ENCODE measurements around the gene TEKT2. TPM values are rescaled to one million over a fixed set of nuclear protein-coding genes. Genes with fewer than 3 reads are reported as not detected.

Gene TEKT2
- total RNA-seq, 2 experiments from 2014 or later: not detected

DNA sequence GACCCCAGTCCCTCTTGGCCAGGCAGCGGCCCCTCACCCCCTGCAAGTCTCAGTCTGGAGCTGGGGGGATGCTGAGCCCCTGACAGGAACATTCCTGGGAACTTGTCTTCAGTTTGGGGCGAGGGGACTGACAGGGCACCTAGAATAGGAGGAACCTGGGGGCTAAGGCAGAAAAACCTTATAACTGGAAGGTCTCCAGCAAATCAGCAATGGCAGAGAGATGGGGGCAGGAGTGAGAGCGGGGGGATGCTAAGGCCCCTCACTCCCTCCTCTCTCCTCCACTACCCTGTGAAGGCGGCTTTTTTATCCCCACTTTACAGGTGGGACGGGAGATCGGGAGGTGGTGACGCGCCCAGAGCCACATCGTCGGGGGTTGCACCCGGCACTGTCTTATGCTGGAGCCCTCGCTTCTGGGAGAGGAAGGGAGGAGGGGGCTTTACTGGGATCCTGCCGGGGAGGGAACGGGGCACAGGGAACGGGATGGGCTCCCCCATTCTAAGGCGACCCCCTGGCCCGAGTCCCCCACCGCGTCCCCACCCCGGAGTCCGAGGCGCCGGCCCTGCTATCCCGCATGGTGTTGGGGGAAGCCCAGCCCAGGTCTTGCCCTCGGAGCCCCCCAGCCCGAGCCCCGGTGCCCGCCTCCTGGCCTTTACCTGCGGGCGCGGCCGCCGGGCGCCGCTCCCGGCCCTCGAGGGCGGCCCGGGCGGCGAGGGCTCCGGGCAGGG is 40.7 kb downstream of the TEKT2 start:
- Mint-ChIP-seq H3K4me3 (peak overlapping the region; percentile 50), H3K9me3 (ENCODE audit: insufficient read depth) (no peaks in the 10 kb centered on the region), H3K36me3 (ENCODE audit: low read depth) (no peaks in the 10 kb centered on the region), H3K27me3 (ENCODE audit: low read depth) (peaks cover 41% of the 10 kb centered on the region), H3K4me1 (ENCODE audit: low read depth) (peaks cover 20% of the 10 kb centered on the region), H3K27ac (no peak overlapping the region)
- DNase-seq (no peak), ATAC-seq (peak; percentile 17)
- ChIA-PET POLR2A (interaction anchor here (1.0 kb wide), 1 partner anchor 20 kb away, joined by 5 read pairs; no protein-coding TSS in a partner anchor), CTCF (no interaction called here)

GRCh38 chr1:36125129-36125991 is 41.5 kb downstream of the TEKT2 start, which contains the start of gene COL8A2:
COL8A2 (minus strand) TSS chr1:36125222; CDS start chr1:36100242, 24,980 bp downstream.
- no peak for DNase-seq

DNA sequence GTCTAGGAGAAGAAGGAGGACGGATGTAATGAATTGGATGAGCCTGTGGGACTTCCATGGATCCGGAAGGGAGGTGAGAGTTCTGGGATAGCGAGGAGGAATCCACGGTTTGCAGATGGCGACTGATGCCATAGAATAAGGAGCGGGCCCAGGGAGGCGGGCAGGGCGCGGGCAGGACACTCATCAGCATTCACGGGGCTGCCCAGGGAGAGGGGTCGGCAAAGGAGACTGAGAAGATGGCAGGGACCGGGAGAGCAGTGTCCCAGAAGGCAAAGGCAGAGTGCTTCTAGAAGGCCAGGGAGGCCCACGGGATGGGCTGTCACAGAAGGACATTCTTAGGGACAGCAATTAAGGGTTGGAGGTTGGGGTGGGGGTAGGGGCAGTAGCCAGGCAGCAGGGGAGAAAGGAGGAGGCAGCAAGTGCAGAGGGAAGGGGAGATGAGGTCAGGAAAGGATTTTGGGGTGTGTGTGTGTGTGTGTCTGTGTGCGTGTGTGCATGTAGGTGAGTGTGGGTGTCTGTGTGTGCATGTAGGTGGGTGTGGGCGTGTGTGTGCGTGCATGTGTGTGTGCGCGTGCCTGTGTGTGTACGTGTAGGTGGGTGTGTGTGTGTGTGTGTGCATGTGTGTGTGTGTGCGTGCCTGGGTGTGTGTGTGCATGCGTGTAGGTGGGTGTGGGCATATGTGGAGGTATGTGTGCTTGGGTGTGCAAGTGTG is 42.3 kb downstream of the TEKT2 start:
- ATAC-seq (no peak), DNase-seq (no peak)
- CTCF ChIA-PET: no interaction called here
- H3K4me3 Mint-ChIP-seq: no peak overlapping the region
- POLR2A ChIA-PET: no interaction called here
- H3K9me3 Mint-ChIP-seq (ENCODE audit: insufficient read depth): no peaks in the 10 kb centered on the region
- H3K36me3 Mint-ChIP-seq (ENCODE audit: low read depth): no peaks in the 10 kb centered on the region
- peaks cover 39% of the 10 kb centered on the region for H3K27me3 Mint-ChIP-seq (ENCODE audit: low read depth)
- H3K27ac Mint-ChIP-seq: no peak overlapping the region
- H3K4me1 Mint-ChIP-seq (ENCODE audit: low read depth): peaks cover 20% of the 10 kb centered on the region

More at GRCh38 chr1:36125129-36125991, 41.5 kb downstream of the TEKT2 start, which contains the start of gene COL8A2:
- Mint-ChIP-seq H3K4me1 (ENCODE audit: low read depth) (peaks cover 20% of the 10 kb centered on the region), H3K36me3 (ENCODE audit: low read depth) (no peaks in the 10 kb centered on the region), H3K27ac (no peak within 1 kb of the TSS), H3K9me3 (ENCODE audit: insufficient read depth) (no peaks in the 10 kb centered on the region), H3K27me3 (ENCODE audit: low read depth) (peaks cover 39% of the 10 kb centered on the region), H3K4me3 (peak within 1 kb of the TSS; percentile 50)
- POLR2A ChIA-PET: no interaction called here
- CTCF ChIA-PET: no interaction called here
- ATAC-seq: peak; percentile 75

DNA sequence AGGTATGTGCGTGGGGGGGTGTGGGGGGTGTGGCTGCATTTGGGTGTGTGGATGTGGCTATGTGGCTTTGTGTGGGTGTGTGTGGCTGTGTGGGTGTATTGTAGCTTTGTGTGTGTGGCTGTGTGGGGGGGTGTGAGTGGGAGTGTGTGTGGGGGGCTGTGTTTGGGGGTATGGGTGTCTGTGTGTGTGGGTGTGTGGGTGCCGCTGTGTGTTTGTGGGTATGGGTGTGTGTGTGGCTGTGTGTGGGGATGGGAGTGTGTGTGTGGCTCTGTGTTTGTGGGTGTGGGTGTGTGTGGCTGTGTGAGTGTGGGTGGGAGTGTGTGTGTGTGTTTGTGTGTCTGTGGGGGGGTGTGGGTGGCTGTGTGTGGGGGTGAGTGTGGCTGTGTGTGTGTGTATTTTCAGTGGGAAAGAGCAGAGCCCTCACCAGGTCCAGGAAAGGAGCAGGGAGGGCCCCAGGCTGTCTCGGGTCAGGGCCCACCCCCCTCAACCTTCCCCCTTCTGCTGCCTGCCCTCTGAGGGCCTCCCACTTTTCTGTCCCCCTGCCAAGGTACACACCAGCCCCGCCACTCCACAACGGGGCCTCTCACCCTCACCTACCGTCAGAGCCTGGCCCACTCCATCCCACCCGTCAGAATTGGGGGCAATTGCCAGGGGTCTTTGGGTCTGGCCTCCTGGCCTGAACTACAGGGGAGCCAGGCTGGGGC is 43.1 kb downstream of the TEKT2 start:
- H3K27me3 Mint-ChIP-seq (ENCODE audit: low read depth): peaks cover 37% of the 10 kb centered on the region

GRCh38 chr1:36128126-36128904 is 44.4 kb downstream of the TEKT2 start:
- POLR2A ChIA-PET: no interaction called here
- no peak overlapping the region for H3K27ac Mint-ChIP-seq
- H3K36me3 Mint-ChIP-seq (ENCODE audit: low read depth): no peaks in the 10 kb centered on the region

More for the DNA sequence above, 43.1 kb downstream of the TEKT2 start:
- DNase-seq (no peak), ATAC-seq (no peak)
- Mint-ChIP-seq H3K4me3 (no peak overlapping the region), H3K36me3 (ENCODE audit: low read depth) (no peaks in the 10 kb centered on the region), H3K27ac (no peak overlapping the region), H3K4me1 (ENCODE audit: low read depth) (peaks cover 20% of the 10 kb centered on the region), H3K9me3 (ENCODE audit: insufficient read depth) (no peaks in the 10 kb centered on the region)
- CTCF ChIA-PET: interaction anchor here (0.8 to 2.3 kb wide), 2 partner anchors 11 to 158 kb away, joined by 3 to 8 read pairs; no protein-coding TSS in a partner anchor
- POLR2A ChIA-PET: no interaction called here

DNA sequence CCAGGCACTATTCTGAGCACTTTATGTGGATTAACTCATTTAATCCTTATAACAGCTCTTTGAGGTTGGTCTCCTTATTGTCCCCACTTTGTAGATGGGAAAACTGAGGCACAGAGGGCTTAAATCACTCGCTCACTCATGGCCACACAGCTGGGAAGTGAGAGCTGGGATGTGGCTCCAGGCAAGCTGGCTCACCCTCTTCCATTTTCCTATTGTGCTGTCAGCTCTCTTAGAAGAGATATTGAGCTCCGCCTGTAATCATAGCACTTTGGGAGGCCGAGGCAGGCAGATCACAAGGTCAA is 45.0 kb downstream of the TEKT2 start:
- Mint-ChIP-seq H3K27me3 (ENCODE audit: low read depth) (peaks cover 19% of the 10 kb centered on the region), H3K4me3 (no peak overlapping the region), H3K27ac (no peak overlapping the region), H3K36me3 (ENCODE audit: low read depth) (no peaks in the 10 kb centered on the region), H3K9me3 (ENCODE audit: insufficient read depth) (no peaks in the 10 kb centered on the region), H3K4me1 (ENCODE audit: low read depth) (peaks cover 10% of the 10 kb centered on the region)
- CTCF ChIA-PET: interaction anchor here (1.2 to 12.9 kb wide), 4 partner anchors 21 to 157 kb away, joined by 3 to 349 read pairs (median 6); partner anchors contain the start of gene TRAPPC3
- POLR2A ChIA-PET: no interaction called here
- ATAC-seq: no peak
- DNase-seq: no peak

More at GRCh38 chr1:36128126-36128904, 44.4 kb downstream of the TEKT2 start:
- Mint-ChIP-seq H3K9me3 (ENCODE audit: insufficient read depth) (no peaks in the 10 kb centered on the region), H3K4me1 (ENCODE audit: low read depth) (peaks cover 16% of the 10 kb centered on the region), H3K27me3 (ENCODE audit: low read depth) (peaks cover 24% of the 10 kb centered on the region), H3K4me3 (no peak overlapping the region)
- CTCF ChIA-PET: interaction anchor here (0.8 to 12.9 kb wide), 5 partner anchors 10 to 157 kb away, joined by 3 to 349 read pairs (median 4); partner anchors contain the start of gene TRAPPC3
- no peak for ATAC-seq
- no peak for DNase-seq

DNA sequence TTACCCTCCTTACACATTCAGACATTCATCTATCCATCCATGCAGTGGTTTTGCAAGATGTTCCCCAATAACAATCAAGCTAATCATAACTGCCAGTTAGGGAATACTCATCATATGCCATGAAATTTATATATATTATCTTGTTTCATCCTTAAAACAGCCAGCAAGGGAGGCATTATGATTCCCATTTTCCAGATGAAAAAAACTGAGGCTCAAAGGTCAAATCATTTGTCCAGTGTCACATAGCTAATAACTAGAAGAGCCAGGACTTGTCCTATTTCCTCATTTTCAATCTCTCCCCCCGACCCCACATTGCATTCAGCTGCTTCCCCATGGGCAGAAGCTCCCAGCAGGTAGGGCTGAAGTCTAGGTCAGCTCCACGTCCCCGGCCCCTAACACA is 48.1 kb downstream of the TEKT2 start:
- Mint-ChIP-seq H3K4me1 (ENCODE audit: low read depth) (peaks cover 9% of the 10 kb centered on the region), H3K36me3 (ENCODE audit: low read depth) (peaks cover 6% of the 10 kb centered on the region), H3K27ac (no peak overlapping the region), H3K4me3 (no peak overlapping the region), H3K27me3 (ENCODE audit: low read depth) (no peaks in the 10 kb centered on the region), H3K9me3 (ENCODE audit: insufficient read depth) (no peaks in the 10 kb centered on the region)
- ATAC-seq (no peak), DNase-seq (no peak)
- ChIA-PET CTCF (interaction anchor here (0.8 to 12.9 kb wide), 4 partner anchors 10 to 57 kb away, joined by 3 to 349 read pairs (median 5); partner anchors contain the start of gene TRAPPC3), POLR2A (interaction anchor here (0.9 to 1.0 kb wide), 2 partner anchors 23 to 91 kb away, joined by 3 read pairs; no protein-coding TSS in a partner anchor)

GRCh38 chr1:36133484-36133883 is 49.6 kb downstream of the TEKT2 start:
- ATAC-seq: no peak

DNA sequence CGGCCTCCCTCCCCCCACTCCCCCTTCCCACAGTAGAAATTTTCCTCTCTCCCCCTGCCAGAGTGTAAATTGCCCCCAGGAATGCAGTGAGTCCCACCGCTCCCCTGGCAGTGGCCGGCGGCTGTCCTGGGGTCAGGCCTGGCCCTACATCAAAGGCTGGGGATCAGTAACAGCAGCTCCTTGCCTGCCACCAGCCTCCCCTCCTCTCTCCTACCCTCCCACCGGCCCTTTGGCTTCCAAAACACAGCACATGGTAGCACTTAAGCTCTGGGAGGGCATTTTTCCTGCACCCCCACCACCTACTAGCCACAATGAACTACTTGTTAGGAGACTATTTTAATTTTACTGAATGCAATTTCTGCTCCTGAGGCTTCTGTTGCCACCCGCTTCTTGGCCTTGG is 50.1 kb downstream of the TEKT2 start:
- no peak for DNase-seq
- Mint-ChIP-seq H3K27ac (peak overlapping the region; percentile 9), H3K36me3 (ENCODE audit: low read depth) (peaks cover 12% of the 10 kb centered on the region), H3K4me1 (ENCODE audit: low read depth) (peaks cover 9% of the 10 kb centered on the region), H3K4me3 (no peak overlapping the region), H3K27me3 (ENCODE audit: low read depth) (no peaks in the 10 kb centered on the region), H3K9me3 (ENCODE audit: insufficient read depth) (no peaks in the 10 kb centered on the region)
- POLR2A ChIA-PET: interaction anchor here (0.6 kb wide), 1 partner anchor 43 kb away, joined by 3 read pairs; no protein-coding TSS in a partner anchor
- no peak for ATAC-seq
- CTCF ChIA-PET: interaction anchor here (1.1 to 12.9 kb wide), 14 partner anchors 10 to 152 kb away, joined by 3 to 349 read pairs (median 6); partner anchors contain the start of gene TRAPPC3

More at GRCh38 chr1:36133484-36133883, 49.6 kb downstream of the TEKT2 start:
- Mint-ChIP-seq H3K27me3 (ENCODE audit: low read depth) (no peaks in the 10 kb centered on the region), H3K27ac (no peak overlapping the region), H3K4me1 (ENCODE audit: low read depth) (peaks cover 9% of the 10 kb centered on the region), H3K9me3 (ENCODE audit: insufficient read depth) (no peaks in the 10 kb centered on the region), H3K4me3 (no peak overlapping the region), H3K36me3 (ENCODE audit: low read depth) (peaks cover 10% of the 10 kb centered on the region)
- POLR2A ChIA-PET: interaction anchor here (0.6 kb wide), 1 partner anchor 44 kb away, joined by 3 read pairs; no protein-coding TSS in a partner anchor
- CTCF ChIA-PET: interaction anchor here (0.8 to 12.9 kb wide), 10 partner anchors 10 to 152 kb away, joined by 3 to 349 read pairs (median 12); partner anchors contain the start of gene TRAPPC3
- no peak for DNase-seq
